Measurements from ENCODE around the gene SYT15.
"Not testable (repeated sequence)": the region's sequence is repeated elsewhere in the genome, so short reads cannot be mapped to it uniquely, and the experiment has no call there.

- not testable (repeated sequence) for TF ChIP-seq CTCF (conservative IDR thresholded peaks at IDR 0.05); ZFX (IDR thresholded peaks at IDR 0.05)
Observed at GRCh38 chr10:46631683-46632082, 52.8 kb downstream of the SYT15 start.
